ENCODE results near the gene GNGT2. TPM values are rescaled to one million over a fixed set of nuclear protein-coding genes. Genes with fewer than 3 reads are reported as not detected.

The GNGT2 gene
- total RNA-seq, 4 donors from 2014 or later = 0.68 to 4.0 TPM; not detected in 2

DNA sequence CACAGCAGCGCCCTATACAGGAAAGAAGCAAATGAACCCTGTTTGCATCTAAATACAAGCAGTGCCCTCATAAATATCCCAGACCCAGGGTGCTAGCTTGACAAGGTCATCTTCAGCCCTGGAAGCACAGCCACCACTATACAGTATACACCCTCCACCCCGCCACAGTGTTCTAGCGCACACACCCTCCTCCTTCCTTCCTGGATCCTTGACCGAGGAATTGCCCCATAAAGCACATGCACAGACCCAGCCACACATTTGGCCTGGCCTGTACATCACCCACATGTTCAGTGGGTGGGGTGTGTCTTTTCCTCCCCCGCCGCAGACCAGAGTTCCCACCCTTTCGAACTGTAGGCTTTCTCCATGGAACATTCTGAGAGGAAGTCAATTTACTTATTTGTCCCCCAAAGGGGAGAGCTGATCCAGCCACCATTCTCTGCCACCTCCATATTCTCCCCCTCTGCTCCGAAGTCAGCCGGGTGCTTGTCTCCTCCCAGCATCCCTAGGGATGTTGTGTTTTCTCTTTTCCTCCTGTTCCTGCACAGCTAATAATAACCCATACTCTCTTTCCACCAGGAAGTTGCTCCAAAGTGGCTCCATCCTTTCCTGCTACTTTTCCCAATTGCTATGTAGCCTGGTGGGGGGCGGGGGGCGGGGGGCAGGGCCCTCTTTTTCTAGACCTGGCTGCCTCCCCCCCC, 6.7 kb upstream of the GNGT2 start:
- 40 to 46% methylated on average over 1 to 11 of the region's 11 CpGs for WGBS, 2 donors (ENCODE audit: low coverage in 1 of 2)
- intact Hi-C loops (cut with DNase I; ENCODE audit: low total_unique reads) = loop anchor here (10.0 kb wide), 1 partner anchor 52 kb away; no protein-coding TSS in a partner anchor

DNA sequence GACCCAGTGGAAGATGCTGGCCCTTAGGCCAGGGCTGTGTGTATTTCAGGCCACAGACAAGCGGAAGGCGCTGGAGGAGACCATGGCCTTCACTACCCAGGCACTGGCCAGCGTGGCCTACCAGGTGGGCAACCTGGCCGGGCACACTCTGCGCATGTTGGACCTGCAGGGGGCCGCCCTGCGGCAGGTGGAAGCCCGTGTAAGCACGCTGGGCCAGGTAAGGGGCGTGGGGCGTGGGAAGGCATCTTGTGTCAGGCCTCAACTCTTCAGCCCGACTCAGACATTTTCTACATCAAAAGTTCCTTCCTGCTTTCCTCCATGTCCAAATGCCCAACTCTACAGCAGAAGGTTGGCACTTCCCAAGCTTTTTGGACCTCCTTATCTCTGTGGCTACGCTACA, 6.1 kb upstream of the GNGT2 start:
- H3K4me1 ChIP-seq = peaks cover 0 to 40% (median 8%) of the 10 kb centered on the region in 4 donors
- in situ Hi-C loops (cut with MboI; ENCODE audit: low pct_ligation_motif_present in 1 of 4, low pct_unique_long_range_greater_than_20kb in 1 of 4, low sequenced_read_pairs in 3 of 4) = no loop called here
- DNase-seq = no peak
- H3K9me3 ChIP-seq = no peaks in the 10 kb centered on the region
- intact Hi-C loops (cut with DNase I; ENCODE audit: low total_unique reads) = loop anchor here (10.0 kb wide), 1 partner anchor 52 kb away; no protein-coding TSS in a partner anchor
- H3K36me3 ChIP-seq = no peaks in the 10 kb centered on the region
- no peaks in the 10 kb centered on the region for H3K27me3 ChIP-seq
- peak overlapping the region; percentile 56 to 66 (median 58) for H3K27ac ChIP-seq
- TF ChIP-seq, protein P1, sequence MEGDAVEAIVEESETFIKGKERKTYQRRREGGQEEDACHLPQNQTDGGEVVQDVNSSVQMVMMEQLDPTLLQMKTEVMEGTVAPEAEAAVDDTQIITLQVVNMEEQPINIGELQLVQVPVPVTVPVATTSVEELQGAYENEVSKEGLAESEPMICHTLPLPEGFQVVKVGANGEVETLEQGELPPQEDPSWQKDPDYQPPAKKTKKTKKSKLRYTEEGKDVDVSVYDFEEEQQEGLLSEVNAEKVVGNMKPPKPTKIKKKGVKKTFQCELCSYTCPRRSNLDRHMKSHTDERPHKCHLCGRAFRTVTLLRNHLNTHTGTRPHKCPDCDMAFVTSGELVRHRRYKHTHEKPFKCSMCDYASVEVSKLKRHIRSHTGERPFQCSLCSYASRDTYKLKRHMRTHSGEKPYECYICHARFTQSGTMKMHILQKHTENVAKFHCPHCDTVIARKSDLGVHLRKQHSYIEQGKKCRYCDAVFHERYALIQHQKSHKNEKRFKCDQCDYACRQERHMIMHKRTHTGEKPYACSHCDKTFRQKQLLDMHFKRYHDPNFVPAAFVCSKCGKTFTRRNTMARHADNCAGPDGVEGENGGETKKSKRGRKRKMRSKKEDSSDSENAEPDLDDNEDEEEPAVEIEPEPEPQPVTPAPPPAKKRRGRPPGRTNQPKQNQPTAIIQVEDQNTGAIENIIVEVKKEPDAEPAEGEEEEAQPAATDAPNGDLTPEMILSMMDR (IDR thresholded peaks at IDR 0.05) = no peak
- no peak for TF ChIP-seq EP300 (IDR thresholded peaks at IDR 0.05; ENCODE audit: low read depth)
- no peak for TF ChIP-seq POLR2A (IDR thresholded peaks at IDR 0.05)
- no peak for TF ChIP-seq POLR2AphosphoS5 (IDR thresholded peaks at IDR 0.05)
- 80 to 100% methylated on average over 1 to 13 of the region's 13 CpGs for WGBS, 2 donors (ENCODE audit: low coverage in 1 of 2)
- no peak overlapping the region for H3K4me3 ChIP-seq

More for the DNA sequence above, 6.7 kb upstream of the GNGT2 start:
- in situ Hi-C loops (cut with MboI; ENCODE audit: low pct_ligation_motif_present in 1 of 4, low pct_unique_long_range_greater_than_20kb in 1 of 4, low sequenced_read_pairs in 3 of 4) = no loop called here
- Histone ChIP-seq H3K4me3 (no peak overlapping the region), H3K36me3 (no peaks in the 10 kb centered on the region), H3K4me1 (peaks cover 0 to 40% (median 8%) of the 10 kb centered on the region in 4 donors), H3K27me3 (no peaks in the 10 kb centered on the region), H3K9me3 (no peaks in the 10 kb centered on the region), H3K27ac (peak overlapping the region; percentile 56 to 66 (median 59))
- peak; percentile 71 for DNase-seq
- TF ChIP-seq EP300 (IDR thresholded peaks at IDR 0.05; ENCODE audit: low read depth) (no peak), POLR2AphosphoS5 (IDR thresholded peaks at IDR 0.05) (peak in 2 of 3 donors; percentile 25 to 31), POLR2A (IDR thresholded peaks at IDR 0.05) (peak; percentile 24)
- TF ChIP-seq, protein P1 (IDR thresholded peaks at IDR 0.05) = no peak

DNA sequence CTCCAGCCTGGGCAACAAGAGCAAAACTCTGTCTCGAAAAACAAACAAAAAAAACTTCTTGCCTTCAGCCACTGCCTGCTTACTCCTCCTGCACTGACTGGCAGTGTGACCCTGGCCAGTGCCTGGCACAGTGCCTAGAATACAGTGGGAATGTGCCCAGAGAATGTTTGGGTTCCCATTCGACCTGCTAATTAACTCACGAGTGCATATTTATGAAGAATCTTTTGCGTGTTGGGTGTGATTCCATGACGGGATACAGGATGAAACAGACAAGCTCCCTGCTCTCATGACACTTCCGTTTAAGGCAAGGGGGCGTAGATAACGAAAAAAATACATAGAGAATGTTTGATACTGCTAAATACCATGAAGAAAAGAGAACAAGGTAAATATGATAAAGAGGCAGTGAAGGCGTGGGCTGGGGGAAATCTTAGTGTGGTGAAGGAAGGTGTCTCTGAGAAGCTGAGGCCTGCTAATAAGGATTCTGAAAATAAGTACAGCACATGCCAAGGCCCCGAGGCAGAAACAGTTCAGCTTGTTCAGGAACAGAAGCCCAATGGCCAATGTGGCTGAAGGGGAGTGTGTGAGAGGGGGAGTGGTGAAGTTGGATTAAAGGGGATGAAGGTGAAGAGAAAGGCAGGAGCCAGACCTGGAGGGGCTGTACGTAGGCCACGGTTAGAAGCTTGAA, 4.4 kb upstream of the GNGT2 start:
- no peak for DNase-seq
- Histone ChIP-seq H3K4me1 (peaks cover 0 to 40% (median 9%) of the 10 kb centered on the region in 4 donors), H3K9me3 (no peaks in the 10 kb centered on the region), H3K4me3 (no peak overlapping the region), H3K27ac (peak overlapping the region; percentile 51 to 59 (median 56)), H3K36me3 (no peaks in the 10 kb centered on the region), H3K27me3 (peaks cover 7% of the 10 kb centered on the region)
- WGBS, 2 donors (ENCODE audit: low coverage in 1 of 2) = 50 to 57% methylated on average over 12 of the region's 12 CpGs
- intact Hi-C loops (cut with DNase I; ENCODE audit: low total_unique reads) (loop anchor here (10.0 kb wide), 1 partner anchor 50 kb away; no protein-coding TSS in a partner anchor), in situ Hi-C loops (cut with MboI; ENCODE audit: low pct_ligation_motif_present in 1 of 4, low pct_unique_long_range_greater_than_20kb in 1 of 4, low sequenced_read_pairs in 3 of 4) (no loop called here)
- TF ChIP-seq POLR2A (IDR thresholded peaks at IDR 0.05) (no peak), POLR2AphosphoS5 (IDR thresholded peaks at IDR 0.05) (no peak), EP300 (IDR thresholded peaks at IDR 0.05; ENCODE audit: low read depth) (no peak)
- TF ChIP-seq, protein P1 (IDR thresholded peaks at IDR 0.05) = no peak

DNA sequence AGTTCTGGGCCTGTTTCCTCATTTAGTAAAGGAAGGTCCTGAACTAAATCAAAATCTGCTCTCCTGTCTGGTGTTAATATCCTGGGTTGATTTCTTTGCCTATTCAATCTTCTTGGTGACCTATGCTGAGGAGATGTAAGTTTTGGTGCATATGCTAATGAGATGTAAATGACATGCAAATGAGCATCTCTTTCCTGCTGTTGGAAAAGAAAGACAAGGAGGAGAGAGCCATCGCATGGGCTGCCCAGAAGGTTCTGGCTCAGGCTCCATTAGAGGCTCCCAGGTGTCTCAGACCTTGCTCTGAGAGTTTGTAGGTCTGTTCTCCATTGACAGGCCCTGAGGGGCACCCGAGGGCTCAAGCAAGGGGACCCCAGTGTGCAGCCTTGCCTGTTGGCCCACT, 3.5 kb upstream of the GNGT2 start:
- H3K4me1 ChIP-seq = peaks cover 0 to 37% (median 11%) of the 10 kb centered on the region in 4 donors
- no peaks in the 10 kb centered on the region for H3K9me3 ChIP-seq
- WGBS, 2 donors (ENCODE audit: low coverage in 1 of 2) = 72% methylated on average over 2 of the region's 2 CpGs; no CpG with 5 or more reads in 1 of the 2 donors
- peak overlapping the region in 1 of 4 donors; percentile 23 for H3K4me3 ChIP-seq
- peaks cover 9% of the 10 kb centered on the region for H3K27me3 ChIP-seq
- intact Hi-C loops (cut with DNase I; ENCODE audit: low total_unique reads) = loop anchor here (10.0 kb wide), 1 partner anchor 49 kb away; no protein-coding TSS in a partner anchor
- H3K36me3 ChIP-seq = no peaks in the 10 kb centered on the region
- no peak for DNase-seq
- H3K27ac ChIP-seq = peak overlapping the region; percentile 51 to 59 (median 56)
- in situ Hi-C loops (cut with MboI; ENCODE audit: low pct_ligation_motif_present in 1 of 4, low pct_unique_long_range_greater_than_20kb in 1 of 4, low sequenced_read_pairs in 3 of 4) = no loop called here
- TF ChIP-seq, protein P1 (IDR thresholded peaks at IDR 0.05) = no peak
- no peak for TF ChIP-seq EP300 (IDR thresholded peaks at IDR 0.05; ENCODE audit: low read depth)
- no peak for TF ChIP-seq POLR2AphosphoS5 (IDR thresholded peaks at IDR 0.05)
- TF ChIP-seq POLR2A (IDR thresholded peaks at IDR 0.05) = no peak

All from transverse colon (tissue), 4 donors.